GM13976 (cell line): ENCODE data around the gene ITGB5.

Experiments used
- DNase-seq: peaks from one replicate; pipeline ENCODE4 v3.0.0; 2012; ENCODE audit warnings: low spot score
- in situ Hi-C: fragments of 300-500 bp; cut with MboI; formaldehyde crosslinking; loops from one replicate; pipeline ENCODE4 v1.12.0; 2022; ENCODE audit warnings: low sequenced_read_pairs, mixed read lengths, inconsistent platforms; ENCODE audit not compliant: unreplicated experiment
- TF ChIP-seq, protein P1 (sequence below): IDR thresholded peaks from 2 replicates; pipeline ENCODE4 v1.5.1; 2012; ENCODE audit warnings: borderline replicate concordance, mild to moderate bottlenecking; ENCODE audit not compliant: insufficient read depth; ENCODE audit errors: extremely low read depth, missing control alignments, control extremely low read depth

Gene ITGB5

DNA sequence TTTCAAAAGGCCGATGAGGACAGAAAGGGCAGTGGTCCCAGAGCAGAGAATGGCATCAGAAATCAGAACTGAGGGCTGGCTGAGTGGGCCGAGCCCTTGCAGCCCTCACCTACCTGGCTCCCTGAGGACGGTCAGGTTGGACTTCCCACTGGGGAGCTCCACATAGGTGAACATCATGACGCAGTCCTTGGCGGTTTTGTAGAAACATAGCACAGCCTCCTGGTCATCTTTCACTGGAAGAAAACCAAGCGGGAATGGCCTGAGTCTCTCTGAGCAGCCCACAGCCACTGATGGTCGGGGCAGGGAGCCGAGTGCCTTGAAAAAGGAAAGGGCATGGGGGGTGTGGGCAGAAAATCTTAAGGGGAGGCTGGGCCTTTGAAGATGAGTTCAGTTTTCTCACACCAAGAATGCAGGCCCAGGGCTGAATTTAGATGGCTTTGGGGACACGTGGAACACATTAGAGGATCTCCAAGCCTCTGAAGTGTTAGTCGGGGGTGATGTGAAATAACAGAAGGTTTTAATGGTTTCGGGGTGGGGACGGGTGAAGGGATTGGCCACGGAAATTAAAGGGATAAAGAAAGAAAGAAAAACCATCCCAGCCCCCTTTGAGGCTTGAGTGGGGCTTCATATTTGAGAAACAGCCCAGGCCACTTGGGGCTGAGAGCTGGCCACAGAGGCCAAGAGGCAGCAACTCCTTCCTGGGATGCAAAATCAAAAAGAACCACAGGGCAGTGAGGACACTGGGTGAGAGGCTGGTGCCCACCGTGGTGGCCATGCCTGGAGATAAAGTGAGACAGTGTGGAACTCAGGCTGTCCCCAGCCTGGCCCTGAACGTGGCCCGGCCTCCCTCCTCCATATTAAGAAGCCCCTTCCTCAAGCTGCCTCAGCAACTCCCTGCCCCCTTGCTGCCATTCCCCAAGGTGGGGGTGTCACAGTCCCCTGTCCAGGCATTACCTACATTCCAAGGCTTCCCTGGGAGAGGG, 120.8 kb downstream of the ITGB5 start:
- TF ChIP-seq, protein P1, sequence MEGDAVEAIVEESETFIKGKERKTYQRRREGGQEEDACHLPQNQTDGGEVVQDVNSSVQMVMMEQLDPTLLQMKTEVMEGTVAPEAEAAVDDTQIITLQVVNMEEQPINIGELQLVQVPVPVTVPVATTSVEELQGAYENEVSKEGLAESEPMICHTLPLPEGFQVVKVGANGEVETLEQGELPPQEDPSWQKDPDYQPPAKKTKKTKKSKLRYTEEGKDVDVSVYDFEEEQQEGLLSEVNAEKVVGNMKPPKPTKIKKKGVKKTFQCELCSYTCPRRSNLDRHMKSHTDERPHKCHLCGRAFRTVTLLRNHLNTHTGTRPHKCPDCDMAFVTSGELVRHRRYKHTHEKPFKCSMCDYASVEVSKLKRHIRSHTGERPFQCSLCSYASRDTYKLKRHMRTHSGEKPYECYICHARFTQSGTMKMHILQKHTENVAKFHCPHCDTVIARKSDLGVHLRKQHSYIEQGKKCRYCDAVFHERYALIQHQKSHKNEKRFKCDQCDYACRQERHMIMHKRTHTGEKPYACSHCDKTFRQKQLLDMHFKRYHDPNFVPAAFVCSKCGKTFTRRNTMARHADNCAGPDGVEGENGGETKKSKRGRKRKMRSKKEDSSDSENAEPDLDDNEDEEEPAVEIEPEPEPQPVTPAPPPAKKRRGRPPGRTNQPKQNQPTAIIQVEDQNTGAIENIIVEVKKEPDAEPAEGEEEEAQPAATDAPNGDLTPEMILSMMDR, result no peak
- in situ Hi-C loops, result loop anchor here (25.0 kb wide), 2 partner anchors 671 to 821 kb away; partner anchors contain the start of gene OSBPL11
- DNase-seq, result no peak

DNA sequence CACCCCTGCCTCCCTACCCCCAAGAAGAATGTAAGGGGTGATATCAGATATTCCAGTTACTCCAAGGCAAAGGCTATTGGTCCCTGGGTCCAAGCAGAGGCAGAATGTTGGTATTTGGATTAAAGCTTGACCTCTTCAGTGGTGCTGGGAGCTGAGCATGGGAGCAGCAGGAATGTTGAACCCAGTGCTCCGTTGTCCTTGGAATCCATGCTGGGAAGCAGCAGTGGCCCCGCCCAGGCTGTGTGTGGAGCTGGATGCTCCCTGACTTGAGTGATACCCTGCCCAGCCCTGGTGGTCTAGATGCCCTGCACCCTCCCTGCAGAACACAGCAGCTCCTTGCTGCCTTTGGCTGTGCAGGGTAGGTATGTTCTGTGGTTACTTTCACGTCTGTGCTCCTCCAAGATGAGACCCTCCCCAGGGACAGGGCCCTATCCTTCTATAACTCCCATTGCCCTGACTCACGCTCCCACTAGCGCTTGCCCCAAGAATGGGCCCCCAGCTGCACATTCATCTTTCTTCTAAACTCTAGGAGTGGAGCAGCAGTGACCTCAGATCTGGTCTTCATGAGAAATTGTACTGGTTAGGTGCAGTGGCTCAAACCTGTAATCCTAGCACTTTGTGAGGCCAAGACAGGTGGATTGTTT, 121.8 kb downstream of the ITGB5 start:
- no peak for DNase-seq
- TF ChIP-seq, protein P1, result no peak
- in situ Hi-C loops, result loop anchor here (25.0 kb wide), 2 partner anchors 672 to 822 kb away; partner anchors contain the start of gene OSBPL11

- TF ChIP-seq, protein P1, result no peak
- no peak for DNase-seq
- in situ Hi-C loops, result loop anchor here (5.0 to 25.0 kb wide), 3 partner anchors 138 to 823 kb away; partner anchors contain the start of gene OSBPL11
Observed at GRCh38 chr3:124764746-124765145, 122.4 kb downstream of the ITGB5 start.

GRCh38 chr3:124763644-124764358, 123.4 kb downstream of the ITGB5 start:
- TF ChIP-seq, protein P1, result no peak
- in situ Hi-C loops, result loop anchor here (5.0 to 25.0 kb wide), 3 partner anchors 138 to 824 kb away; partner anchors contain the start of gene OSBPL11
- DNase-seq, result no peak

DNA sequence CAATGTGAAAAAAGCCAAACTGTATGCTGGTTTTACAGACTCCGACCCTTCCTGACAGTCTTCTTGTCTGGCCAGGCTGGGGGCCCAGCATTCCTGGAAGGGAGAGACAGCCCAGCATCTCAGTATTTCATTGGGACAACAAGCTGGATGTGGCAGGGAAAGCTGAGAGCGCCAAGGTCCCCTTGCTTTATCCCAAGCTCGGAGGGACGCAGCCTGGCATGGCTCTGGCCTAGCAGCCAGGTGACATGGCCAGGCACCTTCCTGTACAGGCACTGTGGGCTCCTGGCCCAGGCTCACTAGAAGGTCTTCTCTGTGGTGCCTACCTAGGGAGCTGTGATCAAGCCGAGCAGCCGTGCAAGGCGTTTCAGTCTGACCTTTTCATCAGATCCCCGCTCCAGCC, 124.0 kb downstream of the ITGB5 start:
- TF ChIP-seq, protein P1, result no peak
- no peak for DNase-seq
- in situ Hi-C loops, result loop anchor here (5.0 to 25.0 kb wide), 3 partner anchors 139 to 824 kb away; partner anchors contain the start of gene OSBPL11

DNA sequence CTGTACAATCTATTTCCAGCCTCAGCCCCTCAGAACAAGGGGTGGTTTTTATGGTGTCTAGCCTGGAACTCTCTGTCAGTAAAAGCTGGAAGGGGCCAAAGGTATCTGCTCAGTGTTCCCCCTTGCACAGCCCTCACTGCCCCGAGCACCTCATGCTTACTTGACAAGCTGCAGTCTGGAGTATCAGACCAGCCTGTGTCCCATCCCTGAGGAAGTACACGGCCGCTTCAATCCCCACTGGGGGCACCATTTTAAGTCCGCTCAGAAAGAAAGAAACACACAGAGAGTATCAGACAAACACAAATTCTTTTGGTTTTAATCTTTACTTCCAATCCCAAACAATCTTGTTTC, 124.5 kb downstream of the ITGB5 start:
- in situ Hi-C loops, result loop anchor here (5.0 to 25.0 kb wide), 3 partner anchors 140 to 825 kb away; partner anchors contain the start of gene OSBPL11
- DNase-seq, result no peak
- TF ChIP-seq, protein P1, result no peak
